ENCODE results near the gene GINS2.

DNA sequence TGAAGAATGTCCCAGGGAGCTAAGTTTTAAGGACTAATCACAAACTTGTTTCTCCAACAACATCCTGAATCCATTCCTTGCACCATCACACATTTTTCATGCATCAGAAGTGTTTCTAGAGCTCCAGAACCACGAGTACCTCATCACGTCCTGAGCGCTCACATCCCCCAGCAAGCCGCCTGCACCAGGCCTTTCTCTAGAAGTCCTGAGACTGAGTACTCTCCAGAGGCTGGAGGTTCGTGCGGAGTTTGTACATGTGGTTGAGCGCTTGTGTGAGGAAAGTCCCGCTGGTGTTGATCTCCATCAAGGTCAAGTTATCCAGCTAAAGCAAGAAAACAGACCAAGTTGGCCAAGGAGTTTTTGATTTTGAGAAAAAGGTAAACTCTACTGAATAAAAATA lies 10.7 kb downstream of the GINS2 start:
- no peak for TF ChIP-seq FOS (IDR thresholded peaks at IDR 0.05; ENCODE audit: low read depth, low read length)
- TF ChIP-seq POLR2A (IDR thresholded peaks at IDR 0.05; ENCODE audit: low read depth, low read length), result no peak
- TF ChIP-seq CTCF (conservative IDR thresholded peaks at IDR 0.05; ENCODE audit: low read depth, low read length), result no peak
- no peak for TF ChIP-seq MAZ (IDR thresholded peaks at IDR 0.05; ENCODE audit: borderline replicate concordance, low read depth, low read length)
- no peak for TF ChIP-seq RFX5 (IDR thresholded peaks at IDR 0.05; ENCODE audit: low read depth, low read length)
